ENCODE data around the gene PRG3. TPM values are rescaled to one million over a fixed set of nuclear protein-coding genes. Genes with fewer than 3 reads are reported as not detected.

The PRG3 gene
- total and polyA plus RNA-seq, 9 of the 15 experiments (the other 6 are each of a cell fraction or from before 2014, with no cell fraction given), result 0.18 to 0.55 (median 0.38) TPM; not detected in 6

DNA sequence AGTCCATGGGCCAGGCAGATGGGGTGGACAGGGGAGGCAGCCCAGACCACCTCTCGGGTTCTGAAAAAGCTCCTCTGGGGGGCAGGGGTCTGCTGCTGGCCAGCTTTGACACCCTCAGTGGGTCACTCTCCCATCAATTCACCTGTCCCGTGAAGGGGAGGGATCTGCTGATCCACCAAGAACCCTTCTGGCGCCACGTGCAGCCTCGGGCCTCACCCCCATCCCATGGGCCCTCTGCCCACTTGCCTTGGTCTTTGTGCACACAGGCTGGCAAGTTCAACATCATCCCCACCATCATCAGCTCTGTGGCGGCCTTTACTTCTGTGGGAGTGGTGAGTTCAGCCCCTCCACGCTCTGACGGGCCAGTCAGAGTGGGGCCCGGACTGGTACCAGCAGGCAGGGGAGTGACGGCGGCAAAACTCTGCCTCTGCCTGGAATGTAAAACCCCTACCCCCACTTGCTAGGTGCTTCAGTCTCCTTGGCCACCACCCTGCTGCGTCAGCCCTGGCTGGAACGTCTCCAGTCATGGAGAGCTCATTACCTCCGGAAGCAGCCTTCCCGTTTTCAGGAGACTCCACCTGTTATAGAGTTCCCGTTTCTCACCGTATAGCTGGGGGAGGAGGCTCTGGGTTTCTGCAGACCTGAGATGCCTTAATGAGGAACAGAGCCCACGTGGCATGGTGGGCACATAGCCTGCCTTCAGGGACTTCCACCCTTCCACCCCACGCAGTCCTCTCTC is 12.7 kb downstream of the PRG3 start:
- H3K27me3 ChIP-seq (ENCODE audit: control insufficient read depth in 2 of 2, insufficient read depth in 2 of 2, low read length in 2 of 2), result no peaks in the 10 kb centered on the region
- TF ChIP-seq NFE2 (IDR thresholded peaks at IDR 0.05; ENCODE audit: low read depth) (peak; percentile 46; the same call in 1 of the 2 replicates), MYC (IDR thresholded peaks at IDR 0.05; ENCODE audit: low read depth, low read length) (peak; percentile 35; the same call in 1 of the 2 replicates), MYC (CRISPR knock-in tag; IDR thresholded peaks at IDR 0.05; ENCODE audit: borderline replicate concordance, low read depth) (no peak), CCAR2 (IDR thresholded peaks at IDR 0.05; ENCODE audit: low read depth, low read length) (no peak), CXXC5 (CRISPR knock-in tag; IDR thresholded peaks at IDR 0.05) (no peak), SPI1 (IDR thresholded peaks at IDR 0.05; ENCODE audit: borderline replicate concordance, low read depth, low read length) (peak; percentile 71; the same call in 1 of the 2 replicates), ZBTB1 (CRISPR knock-in tag; IDR thresholded peaks at IDR 0.05; ENCODE audit: borderline replicate concordance, low read depth) (no peak), NFIC (IDR thresholded peaks at IDR 0.05) (peak; percentile 25; the same call in 1 of the 2 replicates), MAZ (CRISPR knock-in tag; conservative IDR thresholded peaks at IDR 0.05 in 1 of 2, IDR thresholded peaks at IDR 0.05 in 1 of 2) (no peak)
- TF ChIP-seq, protein P1, sequence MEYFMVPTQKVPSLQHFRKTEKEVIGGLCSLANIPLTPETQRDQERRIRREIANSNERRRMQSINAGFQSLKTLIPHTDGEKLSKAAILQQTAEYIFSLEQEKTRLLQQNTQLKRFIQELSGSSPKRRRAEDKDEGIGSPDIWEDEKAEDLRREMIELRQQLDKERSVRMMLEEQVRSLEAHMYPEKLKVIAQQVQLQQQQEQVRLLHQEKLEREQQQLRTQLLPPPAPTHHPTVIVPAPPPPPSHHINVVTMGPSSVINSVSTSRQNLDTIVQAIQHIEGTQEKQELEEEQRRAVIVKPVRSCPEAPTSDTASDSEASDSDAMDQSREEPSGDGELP (CRISPR knock-in tag; IDR thresholded peaks at IDR 0.05; ENCODE audit: borderline replicate concordance), result 0 out of 2 replicates have a peak, but pooled peaks have one; percentile 6
- TF ChIP-seq, protein P2, sequence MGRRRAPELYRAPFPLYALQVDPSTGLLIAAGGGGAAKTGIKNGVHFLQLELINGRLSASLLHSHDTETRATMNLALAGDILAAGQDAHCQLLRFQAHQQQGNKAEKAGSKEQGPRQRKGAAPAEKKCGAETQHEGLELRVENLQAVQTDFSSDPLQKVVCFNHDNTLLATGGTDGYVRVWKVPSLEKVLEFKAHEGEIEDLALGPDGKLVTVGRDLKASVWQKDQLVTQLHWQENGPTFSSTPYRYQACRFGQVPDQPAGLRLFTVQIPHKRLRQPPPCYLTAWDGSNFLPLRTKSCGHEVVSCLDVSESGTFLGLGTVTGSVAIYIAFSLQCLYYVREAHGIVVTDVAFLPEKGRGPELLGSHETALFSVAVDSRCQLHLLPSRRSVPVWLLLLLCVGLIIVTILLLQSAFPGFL (CRISPR knock-in tag; IDR thresholded peaks at IDR 0.05), result no peak
- TF ChIP-seq, protein P3, sequence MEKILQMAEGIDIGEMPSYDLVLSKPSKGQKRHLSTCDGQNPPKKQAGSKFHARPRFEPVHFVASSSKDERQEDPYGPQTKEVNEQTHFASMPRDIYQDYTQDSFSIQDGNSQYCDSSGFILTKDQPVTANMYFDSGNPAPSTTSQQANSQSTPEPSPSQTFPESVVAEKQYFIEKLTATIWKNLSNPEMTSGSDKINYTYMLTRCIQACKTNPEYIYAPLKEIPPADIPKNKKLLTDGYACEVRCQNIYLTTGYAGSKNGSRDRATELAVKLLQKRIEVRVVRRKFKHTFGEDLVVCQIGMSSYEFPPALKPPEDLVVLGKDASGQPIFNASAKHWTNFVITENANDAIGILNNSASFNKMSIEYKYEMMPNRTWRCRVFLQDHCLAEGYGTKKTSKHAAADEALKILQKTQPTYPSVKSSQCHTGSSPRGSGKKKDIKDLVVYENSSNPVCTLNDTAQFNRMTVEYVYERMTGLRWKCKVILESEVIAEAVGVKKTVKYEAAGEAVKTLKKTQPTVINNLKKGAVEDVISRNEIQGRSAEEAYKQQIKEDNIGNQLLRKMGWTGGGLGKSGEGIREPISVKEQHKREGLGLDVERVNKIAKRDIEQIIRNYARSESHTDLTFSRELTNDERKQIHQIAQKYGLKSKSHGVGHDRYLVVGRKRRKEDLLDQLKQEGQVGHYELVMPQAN (IDR thresholded peaks at IDR 0.05; ENCODE audit: borderline replicate concordance), result no peak
- TF ChIP-seq, protein P4, sequence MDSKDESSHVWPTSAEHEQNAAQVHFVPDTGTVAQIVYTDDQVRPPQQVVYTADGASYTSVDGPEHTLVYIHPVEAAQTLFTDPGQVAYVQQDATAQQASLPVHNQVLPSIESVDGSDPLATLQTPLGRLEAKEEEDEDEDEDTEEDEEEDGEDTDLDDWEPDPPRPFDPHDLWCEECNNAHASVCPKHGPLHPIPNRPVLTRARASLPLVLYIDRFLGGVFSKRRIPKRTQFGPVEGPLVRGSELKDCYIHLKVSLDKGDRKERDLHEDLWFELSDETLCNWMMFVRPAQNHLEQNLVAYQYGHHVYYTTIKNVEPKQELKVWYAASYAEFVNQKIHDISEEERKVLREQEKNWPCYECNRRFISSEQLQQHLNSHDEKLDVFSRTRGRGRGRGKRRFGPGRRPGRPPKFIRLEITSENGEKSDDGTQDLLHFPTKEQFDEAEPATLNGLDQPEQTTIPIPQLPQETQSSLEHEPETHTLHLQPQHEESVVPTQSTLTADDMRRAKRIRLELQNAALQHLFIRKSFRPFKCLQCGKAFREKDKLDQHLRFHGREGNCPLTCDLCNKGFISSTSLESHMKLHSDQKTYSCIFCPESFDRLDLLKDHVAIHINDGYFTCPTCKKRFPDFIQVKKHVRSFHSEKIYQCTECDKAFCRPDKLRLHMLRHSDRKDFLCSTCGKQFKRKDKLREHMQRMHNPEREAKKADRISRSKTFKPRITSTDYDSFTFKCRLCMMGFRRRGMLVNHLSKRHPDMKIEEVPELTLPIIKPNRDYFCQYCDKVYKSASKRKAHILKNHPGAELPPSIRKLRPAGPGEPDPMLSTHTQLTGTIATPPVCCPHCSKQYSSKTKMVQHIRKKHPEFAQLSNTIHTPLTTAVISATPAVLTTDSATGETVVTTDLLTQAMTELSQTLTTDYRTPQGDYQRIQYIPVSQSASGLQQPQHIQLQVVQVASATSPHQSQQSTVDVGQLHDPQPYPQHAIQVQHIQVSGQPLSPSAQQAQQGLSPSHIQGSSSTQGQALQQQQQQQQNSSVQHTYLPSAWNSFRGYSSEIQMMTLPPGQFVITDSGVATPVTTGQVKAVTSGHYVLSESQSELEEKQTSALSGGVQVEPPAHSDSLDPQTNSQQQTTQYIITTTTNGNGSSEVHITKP (IDR thresholded peaks at IDR 0.05; ENCODE audit: partially characterized antibody), result peak; percentile 28

More for the DNA sequence above, 12.7 kb downstream of the PRG3 start:
- CTCF ChIA-PET (ENCODE audit: low intra/inter-chr PET ratio), result no interaction called here
- ATAC-seq (peak; percentile 63), FAIRE-seq (no peak), DNase-seq (ENCODE audit: extremely low read depth in 1 of 4, low spot score in 3 of 4) (peak in 1 of 4 experiments; percentile 25)
- Histone ChIP-seq H3K9me3 (replicated peaks; ENCODE audit: control insufficient read depth, insufficient read depth, low read depth, low read length) (no peaks in the 10 kb centered on the region), H4K20me1 (replicated peaks; ENCODE audit: control insufficient read depth, insufficient read depth, low read length) (no peaks in the 10 kb centered on the region), H2AFZ (ENCODE audit: low read depth, low read length) (peak overlapping the region; percentile 77), H3K9me1 (ENCODE audit: control insufficient read depth, insufficient read depth, low read length) (no peaks in the 10 kb centered on the region), H3K36me3 (ENCODE audit: control insufficient read depth, insufficient read depth, low read length) (no peaks in the 10 kb centered on the region), H3K4me2 (ENCODE audit: insufficient read depth, low read length) (peak overlapping the region; percentile 42), H3K4me1 (replicated peaks in 1 of 2; ENCODE audit: control insufficient read depth in 2 of 2, insufficient read depth in 2 of 2, low read length in 2 of 2) (peaks cover 12 to 18% of the 10 kb centered on the region in 2 experiments; a peak in 4 of 5 replicates), H3K27ac (ENCODE audit: extremely low read depth, low read depth, low read length) (no peak overlapping the region), H3K4me3 (no peak overlapping the region), H3K9ac (ENCODE audit: insufficient read depth in 1 of 2, low read depth in 2 of 2, low read length in 2 of 2) (peak overlapping the region in 1 of 2 experiments; percentile 83; a peak in 2 of 4 replicates), H3K79me2 (ENCODE audit: control insufficient read depth, insufficient read depth, low read length) (no peaks in the 10 kb centered on the region)
- in situ Hi-C loops (cut with MboI) (no loop called here), intact Hi-C loops (cut with micrococcal nuclease) (no loop called here)
- POLR2A ChIA-PET, result interaction anchor here (0.6 to 1.1 kb wide), 3 partner anchors 9 to 12 kb away, joined by 3 to 5 read pairs (median 4); no protein-coding TSS in a partner anchor
- no TSS peak for BruUV-seq (replicated peaks)
- 15% methylated on average over 19 of the region's 19 CpGs for WGBS (ENCODE audit: insufficient coverage, low coverage, missing lambda C conversion rate)

Data from K562 (cell line).